ENCODE data around the gene SYCP2. TPM values are rescaled to one million over a fixed set of nuclear protein-coding genes. Genes with fewer than 3 reads are reported as not detected.

Gene SYCP2
- total RNA-seq, 1 experiment from 2014 or later: 1.3 TPM

Small RNA genes lying within 50 kb of the gene (small RNA-seq; reads per million reads assigned to genes)
- 0 reads per million in 2 experiments for gene RNU7-141P

Other genes with a start within 250 kb of the SYCP2 start
- 10.2 TPM in 2 replicates for gene PPP1R3D, start 6.7 kb upstream of the SYCP2 start, total RNA-seq (2014; rRNA removed; shearing (Covaris generic))
- gene FAM217B, start 6.8 kb upstream of the SYCP2 start, total RNA-seq (2014; rRNA removed; shearing (Covaris generic)): 7.2 and 10.7 TPM in 2 replicates
- gene CDH26, start 24.8 kb upstream of the SYCP2 start, total RNA-seq (2014; rRNA removed; shearing (Covaris generic)): 0.22 TPM in 1 of 2 replicates, not detected in the other